ENCODE results near the gene PAFAH1B2.

The PAFAH1B2 gene

DNA sequence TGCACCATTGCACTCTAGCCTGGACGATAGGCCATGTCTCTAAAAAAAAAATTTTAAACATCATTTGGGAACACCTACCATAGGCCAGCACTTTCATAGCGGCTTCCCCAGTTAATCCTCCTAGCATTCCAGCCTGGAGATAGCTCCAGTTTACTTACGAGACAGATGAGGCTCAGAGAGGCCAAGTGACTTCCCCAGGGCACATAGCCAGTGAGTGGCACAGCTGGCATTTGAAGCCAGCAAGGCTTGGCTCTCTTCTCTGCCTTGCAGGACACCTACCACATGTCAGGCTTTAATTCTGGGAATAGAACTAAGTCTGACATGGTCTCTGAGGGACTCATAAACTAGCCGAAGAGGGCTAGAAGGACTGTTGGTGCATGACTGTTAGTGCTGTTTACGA lies 50.2 kb downstream of the PAFAH1B2 start:
- Histone ChIP-seq H3K4me1 (ENCODE audit: control insufficient read depth, low read depth, low read length) (peaks cover 9% of the 10 kb centered on the region), H4K8ac (ENCODE audit: low read depth, low read length) (no peak overlapping the region), H3K27ac (ENCODE audit: low read depth, low read length) (no peak overlapping the region), H2BK120ac (ENCODE audit: low read depth, low read length) (no peak overlapping the region), H3K4me3 (ENCODE audit: low read length) (no peak overlapping the region), H2BK15ac (replicated peaks; ENCODE audit: low read depth) (no peak overlapping the region), H3K23ac (ENCODE audit: low read length) (no peak overlapping the region), H3K27me3 (ENCODE audit: insufficient read depth, low read length, poor library complexity) (no peaks in the 10 kb centered on the region), H3K4me2 (ENCODE audit: low read length) (no peak overlapping the region), H2AK5ac (ENCODE audit: low read length) (no peak overlapping the region), H3K9ac (ENCODE audit: low read length) (no peak overlapping the region), H3K79me2 (ENCODE audit: control insufficient read depth, insufficient read depth, low read length) (peaks cover 1% of the 10 kb centered on the region), H3K18ac (ENCODE audit: low read length) (no peak overlapping the region), H3K79me1 (ENCODE audit: low read length) (peaks cover 2% of the 10 kb centered on the region), H2BK5ac (ENCODE audit: low read length) (no peak overlapping the region), H3K56ac (ENCODE audit: low read length) (no peak overlapping the region), H4K5ac (ENCODE audit: low read length) (no peak overlapping the region), H3K4ac (ENCODE audit: low read depth, low read length) (no peak overlapping the region), H3K36me3 (ENCODE audit: control insufficient read depth, insufficient read depth, low read length) (peaks cover 5% of the 10 kb centered on the region)
- WGBS (ENCODE audit: extremely low coverage, insufficient coverage, low lambda C conversion rate) = no CpG with 5 or more reads among the region's 5 CpGs
- DNase-seq = no peak

GRCh38 chr11:117195258-117195657 lies 51.2 kb downstream of the PAFAH1B2 start:
- Histone ChIP-seq H3K56ac (ENCODE audit: low read length) (no peak overlapping the region), H3K27me3 (ENCODE audit: insufficient read depth, low read length, poor library complexity) (no peaks in the 10 kb centered on the region), H3K4ac (ENCODE audit: low read depth, low read length) (no peak overlapping the region), H3K9ac (ENCODE audit: low read length) (no peak overlapping the region), H3K4me3 (ENCODE audit: low read length) (no peak overlapping the region), H4K5ac (ENCODE audit: low read length) (no peak overlapping the region), H3K4me1 (ENCODE audit: control insufficient read depth, low read depth, low read length) (peaks cover 10% of the 10 kb centered on the region), H3K79me1 (ENCODE audit: low read length) (peaks cover 2% of the 10 kb centered on the region), H2BK15ac (replicated peaks; ENCODE audit: low read depth) (no peak overlapping the region), H4K8ac (ENCODE audit: low read depth, low read length) (no peak overlapping the region), H3K4me2 (ENCODE audit: low read length) (no peak overlapping the region), H3K27ac (ENCODE audit: low read depth, low read length) (no peak overlapping the region), H2BK5ac (ENCODE audit: low read length) (no peak overlapping the region), H3K79me2 (ENCODE audit: control insufficient read depth, insufficient read depth, low read length) (peaks cover 11% of the 10 kb centered on the region), H2AK5ac (ENCODE audit: low read length) (no peak overlapping the region), H2BK120ac (ENCODE audit: low read depth, low read length) (no peak overlapping the region), H3K36me3 (ENCODE audit: control insufficient read depth, insufficient read depth, low read length) (peaks cover 5% of the 10 kb centered on the region), H3K23ac (ENCODE audit: low read length) (no peak overlapping the region), H3K18ac (ENCODE audit: low read length) (no peak overlapping the region)
- no peak for DNase-seq
- WGBS (ENCODE audit: extremely low coverage, insufficient coverage, low lambda C conversion rate) = no CpG with 5 or more reads among the region's 4 CpGs

- Histone ChIP-seq H2BK15ac (replicated peaks; ENCODE audit: low read depth) (no peak overlapping the region), H4K8ac (ENCODE audit: low read depth, low read length) (no peak overlapping the region), H3K9ac (ENCODE audit: low read length) (no peak overlapping the region), H2BK5ac (ENCODE audit: low read length) (no peak overlapping the region), H3K36me3 (ENCODE audit: control insufficient read depth, insufficient read depth, low read length) (peaks cover 5% of the 10 kb centered on the region), H3K4me1 (ENCODE audit: control insufficient read depth, low read depth, low read length) (peaks cover 14% of the 10 kb centered on the region), H2BK120ac (ENCODE audit: low read depth, low read length) (no peak overlapping the region), H3K79me2 (ENCODE audit: control insufficient read depth, insufficient read depth, low read length) (peaks cover 16% of the 10 kb centered on the region), H3K4me2 (ENCODE audit: low read length) (no peak overlapping the region), H3K18ac (ENCODE audit: low read length) (no peak overlapping the region), H3K23ac (ENCODE audit: low read length) (no peak overlapping the region), H4K5ac (ENCODE audit: low read length) (no peak overlapping the region), H3K56ac (ENCODE audit: low read length) (no peak overlapping the region), H3K4ac (ENCODE audit: low read depth, low read length) (no peak overlapping the region), H3K27me3 (ENCODE audit: insufficient read depth, low read length, poor library complexity) (no peaks in the 10 kb centered on the region), H3K79me1 (ENCODE audit: low read length) (peaks cover 2% of the 10 kb centered on the region), H3K27ac (ENCODE audit: low read depth, low read length) (no peak overlapping the region), H3K4me3 (ENCODE audit: low read length) (no peak overlapping the region), H2AK5ac (ENCODE audit: low read length) (no peak overlapping the region)
- no peak for DNase-seq
- no CpG with 5 or more reads among the region's 19 CpGs for WGBS (ENCODE audit: extremely low coverage, insufficient coverage, low lambda C conversion rate)
These were observed 51.7 kb downstream of the PAFAH1B2 start for GRCh38 chr11:117195761-117196160.

GRCh38 chr11:117197006-117197405 lies 52.9 kb downstream of the PAFAH1B2 start:
- H3K18ac ChIP-seq (ENCODE audit: low read length) = no peak overlapping the region
- no peak overlapping the region for H2AK5ac ChIP-seq (ENCODE audit: low read length)
- H3K79me1 ChIP-seq (ENCODE audit: low read length) = peaks cover 2% of the 10 kb centered on the region
- no peak overlapping the region for H3K4me2 ChIP-seq (ENCODE audit: low read length)
- H3K56ac ChIP-seq (ENCODE audit: low read length) = peak overlapping the region; percentile 5
- no peak overlapping the region for H4K8ac ChIP-seq (ENCODE audit: low read depth, low read length)
- peaks cover 14% of the 10 kb centered on the region for H3K4me1 ChIP-seq (ENCODE audit: control insufficient read depth, low read depth, low read length)
- peaks cover 2% of the 10 kb centered on the region for H3K36me3 ChIP-seq (ENCODE audit: control insufficient read depth, insufficient read depth, low read length)
- H3K9ac ChIP-seq (ENCODE audit: low read length) = no peak overlapping the region
- no peaks in the 10 kb centered on the region for H3K27me3 ChIP-seq (ENCODE audit: insufficient read depth, low read length, poor library complexity)
- H3K79me2 ChIP-seq (ENCODE audit: control insufficient read depth, insufficient read depth, low read length) = peaks cover 29% of the 10 kb centered on the region
- no peak overlapping the region for H3K23ac ChIP-seq (ENCODE audit: low read length)
- no peak overlapping the region for H3K27ac ChIP-seq (ENCODE audit: low read depth, low read length)
- no peak for DNase-seq
- H2BK5ac ChIP-seq (ENCODE audit: low read length) = no peak overlapping the region
- no peak overlapping the region for H3K4ac ChIP-seq (ENCODE audit: low read depth, low read length)
- no peak overlapping the region for H3K4me3 ChIP-seq (ENCODE audit: low read length)
- no peak overlapping the region for H2BK120ac ChIP-seq (ENCODE audit: low read depth, low read length)
- no peak overlapping the region for H2BK15ac ChIP-seq (replicated peaks; ENCODE audit: low read depth)
- WGBS (ENCODE audit: extremely low coverage, insufficient coverage, low lambda C conversion rate) = no CpG with 5 or more reads among the region's 7 CpGs
- H4K5ac ChIP-seq (ENCODE audit: low read length) = no peak overlapping the region

DNA sequence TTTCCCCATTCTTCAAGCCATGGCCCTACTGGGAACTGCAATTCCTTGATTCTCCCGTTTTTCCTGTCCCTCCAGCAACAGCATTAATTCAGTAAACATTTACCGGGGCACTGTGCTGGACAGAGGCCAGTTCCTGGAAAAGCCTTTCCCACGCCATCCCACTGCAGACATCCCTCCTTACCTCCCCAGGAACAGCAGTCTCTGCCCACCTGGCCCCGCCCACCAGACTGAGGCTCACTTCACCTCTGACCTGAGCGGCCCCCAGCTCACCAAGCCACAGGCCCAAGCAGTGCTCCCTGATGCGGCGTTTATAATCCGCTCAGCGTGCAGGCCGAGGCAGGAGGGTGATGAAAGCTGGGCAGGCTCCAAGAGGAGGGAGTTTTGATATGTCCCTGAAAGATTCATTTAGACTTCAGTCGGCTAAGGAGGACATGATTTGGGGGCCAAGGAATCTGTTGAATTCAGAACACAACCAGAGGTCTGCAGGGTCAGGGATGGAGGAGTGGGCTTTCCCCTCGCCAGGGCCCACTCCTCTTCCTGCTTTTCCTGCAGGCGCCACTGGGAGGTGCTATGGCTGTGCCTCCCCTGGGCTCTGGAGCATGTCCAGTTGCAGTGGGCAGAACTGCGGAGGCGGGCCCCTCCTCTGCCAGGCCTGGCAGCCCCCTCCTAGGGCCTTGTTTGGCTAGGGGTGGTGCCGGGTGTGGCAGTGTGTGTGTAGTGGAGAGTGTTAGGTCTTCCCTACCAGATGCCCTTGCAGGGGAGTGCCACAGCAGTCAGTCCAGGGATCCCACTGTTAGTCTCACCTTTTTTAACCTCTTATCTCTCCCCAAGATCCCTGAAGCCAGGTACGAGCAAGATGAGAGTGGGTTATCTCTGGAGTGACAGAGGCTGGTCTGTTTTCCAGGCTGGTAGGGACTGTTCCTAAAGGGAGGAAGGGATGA lies 53.7 kb downstream of the PAFAH1B2 start:
- Histone ChIP-seq H2BK15ac (replicated peaks; ENCODE audit: low read depth) (no peak overlapping the region), H3K56ac (ENCODE audit: low read length) (peak overlapping the region; percentile 84), H3K79me2 (ENCODE audit: control insufficient read depth, insufficient read depth, low read length) (peaks cover 36% of the 10 kb centered on the region), H2BK5ac (ENCODE audit: low read length) (peak overlapping the region; percentile 91), H3K4me3 (ENCODE audit: low read length) (no peak overlapping the region), H3K9ac (ENCODE audit: low read length) (peak overlapping the region; percentile 46), H3K4me1 (ENCODE audit: control insufficient read depth, low read depth, low read length) (peaks cover 14% of the 10 kb centered on the region), H2BK120ac (ENCODE audit: low read depth, low read length) (peak overlapping the region; percentile 16), H3K36me3 (ENCODE audit: control insufficient read depth, insufficient read depth, low read length) (peaks cover 2% of the 10 kb centered on the region), H2AK5ac (ENCODE audit: low read length) (peak overlapping the region; percentile 79), H3K27ac (ENCODE audit: low read depth, low read length) (peak overlapping the region; percentile 88), H3K79me1 (ENCODE audit: low read length) (peaks cover 3% of the 10 kb centered on the region), H3K4ac (ENCODE audit: low read depth, low read length) (peak overlapping the region; percentile 17), H4K8ac (ENCODE audit: low read depth, low read length) (no peak overlapping the region), H3K18ac (ENCODE audit: low read length) (peak overlapping the region; percentile 13), H3K27me3 (ENCODE audit: insufficient read depth, low read length, poor library complexity) (no peaks in the 10 kb centered on the region), H3K4me2 (ENCODE audit: low read length) (peak overlapping the region; percentile 11), H4K5ac (ENCODE audit: low read length) (no peak overlapping the region), H3K23ac (ENCODE audit: low read length) (peak overlapping the region; percentile 33)
- DNase-seq = peak; percentile 90
- WGBS (ENCODE audit: extremely low coverage, insufficient coverage, low lambda C conversion rate) = no CpG with 5 or more reads among the region's 17 CpGs

Measured in mesendoderm (in vitro differentiated cells).